HG03565 (cell line): ENCODE data around the gene METTL27.
"Not testable (repeated sequence)": the region's sequence is repeated elsewhere in the genome, so short reads cannot be mapped to it uniquely, and the experiment has no call there.

Experiments
- ATAC-seq: cut with Tn5 transposase; IDR thresholded peaks from one replicate; pipeline ENCODE4 v1.9.1; 2021; ENCODE audit warnings: mild to moderate bottlenecking, moderate library complexity; ENCODE audit not compliant: unreplicated experiment

The METTL27 gene

DNA sequence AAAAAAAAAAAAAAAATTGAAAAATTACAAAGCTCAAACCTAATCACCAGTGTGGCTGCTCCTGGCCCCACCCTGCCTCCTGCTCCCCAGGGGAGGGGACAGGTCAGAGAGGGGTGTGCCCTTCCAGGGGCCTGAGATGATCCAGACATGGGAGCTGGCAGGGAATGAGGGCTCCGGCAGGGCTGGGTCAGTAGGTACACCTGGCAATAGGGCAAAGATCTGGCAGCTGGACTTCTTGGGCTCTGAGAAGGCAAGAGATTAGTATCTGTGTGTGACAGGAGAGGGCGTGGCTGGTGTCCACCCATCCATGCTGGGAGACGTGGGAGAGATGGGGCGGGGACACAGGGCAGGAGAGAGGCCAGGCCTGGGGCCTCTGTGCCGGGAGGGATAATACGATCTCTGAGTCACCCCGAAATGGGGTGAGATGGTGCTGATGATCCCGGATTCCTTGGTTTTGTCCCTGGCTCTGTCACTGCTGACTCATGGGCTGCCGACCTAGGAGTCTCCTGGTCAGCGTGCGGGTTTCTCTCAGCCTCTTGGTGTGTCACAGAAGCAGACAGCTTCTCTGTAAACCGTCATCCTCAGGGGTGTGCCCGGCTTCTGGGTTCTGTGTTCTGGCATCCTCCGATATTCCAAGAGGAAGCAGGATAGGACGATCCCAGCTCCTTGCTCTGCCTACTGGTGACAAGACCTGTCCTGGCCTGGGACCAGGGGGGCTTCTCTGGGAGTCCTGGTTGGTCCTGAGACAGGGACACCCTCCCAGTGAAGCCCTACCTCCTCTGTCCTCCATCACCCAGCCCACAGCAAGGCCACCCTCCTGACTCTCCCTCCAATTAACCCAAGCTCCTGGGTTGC lies 19.8 kb downstream of the METTL27 start:
- no peak for ATAC-seq

DNA sequence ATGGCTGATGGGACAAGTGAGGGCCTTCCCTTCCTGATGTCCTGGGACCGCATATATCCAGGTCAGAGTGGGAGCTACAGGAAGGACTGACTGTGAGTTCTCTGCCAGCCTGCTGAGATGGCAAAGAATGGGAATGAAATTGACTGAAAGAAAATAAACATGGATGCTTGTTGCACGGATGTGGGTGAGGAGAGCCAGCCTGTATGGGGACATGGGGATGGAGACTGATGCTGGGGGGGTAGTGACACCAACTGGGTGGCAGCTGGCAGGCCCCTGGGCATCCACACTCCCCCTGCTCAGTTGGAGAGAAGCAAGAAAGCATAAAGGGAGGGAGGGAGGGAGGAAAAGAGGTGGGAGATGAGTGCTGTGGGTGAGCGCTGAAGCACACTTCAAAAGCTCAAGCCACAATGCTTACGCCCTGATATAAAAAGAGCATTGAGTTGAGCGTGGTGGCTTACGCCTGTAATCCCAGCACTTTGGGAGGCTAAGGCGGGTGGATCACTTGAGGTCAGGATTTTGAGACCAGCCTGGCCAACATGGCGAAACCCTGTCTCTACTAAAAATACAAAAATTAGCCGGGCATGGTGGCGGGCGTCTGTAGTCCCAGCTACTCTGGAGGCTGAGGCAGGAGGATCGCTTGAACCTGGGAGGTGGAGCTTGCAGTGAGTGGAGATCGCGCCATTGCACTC lies 20.6 kb downstream of the METTL27 start:
- not testable (repeated sequence) for ATAC-seq

DNA sequence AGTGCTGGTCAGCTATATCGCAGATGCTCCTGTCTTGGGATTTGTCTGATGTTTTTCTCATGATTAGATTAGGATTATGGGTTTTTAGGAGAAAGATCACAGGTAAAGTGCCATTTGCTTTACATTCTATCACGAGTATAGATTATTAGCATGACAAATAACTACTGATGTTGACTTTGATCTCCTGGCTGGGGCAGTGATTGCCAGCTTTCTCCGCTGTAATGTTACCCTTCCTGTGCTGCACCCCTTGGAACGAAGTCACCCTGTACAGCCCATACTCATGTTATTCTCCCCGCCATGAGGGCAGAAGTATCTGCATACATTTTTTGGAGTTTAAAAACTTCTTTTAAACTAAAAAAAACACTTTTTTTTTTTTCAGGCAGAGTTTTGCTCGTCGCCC lies 22.3 kb downstream of the METTL27 start:
- no peak for ATAC-seq

DNA sequence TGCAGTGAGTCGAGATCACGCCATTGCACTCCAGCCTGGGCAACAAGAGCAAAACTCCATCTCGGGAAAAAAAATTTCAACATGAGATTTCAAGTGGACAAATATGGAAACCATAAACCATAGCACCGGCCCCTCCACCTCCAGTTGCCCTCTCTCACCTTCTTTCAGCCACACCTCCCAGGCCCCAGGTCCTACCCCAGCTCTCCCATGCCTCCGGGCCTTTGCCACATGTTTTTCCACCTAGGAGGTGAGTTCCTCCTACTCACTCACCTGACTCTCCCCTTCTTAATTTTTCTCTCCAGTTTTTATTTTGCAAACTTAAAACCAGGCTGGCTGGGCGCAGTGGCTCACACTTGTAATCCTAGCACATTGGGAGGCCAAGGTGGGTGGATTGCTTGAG lies 25.2 kb downstream of the METTL27 start:
- no peak for ATAC-seq

DNA sequence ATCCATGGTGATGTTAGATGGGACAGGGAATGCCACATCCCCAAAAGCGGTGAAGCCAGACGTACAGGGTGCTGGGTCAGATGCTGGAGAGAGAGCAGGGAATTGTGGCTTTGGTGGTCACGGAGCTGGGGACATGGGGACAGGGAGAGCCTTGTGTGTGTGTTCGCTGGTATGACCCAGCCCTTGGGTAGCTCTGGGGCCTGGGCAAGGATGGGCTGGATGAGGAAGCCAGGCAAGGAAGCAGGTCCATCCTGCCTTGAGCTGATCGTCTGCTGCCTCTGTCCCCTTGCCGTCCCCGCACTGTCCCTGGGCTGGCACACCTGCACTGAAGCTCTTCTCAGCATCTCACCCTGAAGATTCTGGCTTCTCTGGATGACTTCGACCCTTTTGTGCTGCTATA lies 26.9 kb downstream of the METTL27 start:
- no peak for ATAC-seq

DNA sequence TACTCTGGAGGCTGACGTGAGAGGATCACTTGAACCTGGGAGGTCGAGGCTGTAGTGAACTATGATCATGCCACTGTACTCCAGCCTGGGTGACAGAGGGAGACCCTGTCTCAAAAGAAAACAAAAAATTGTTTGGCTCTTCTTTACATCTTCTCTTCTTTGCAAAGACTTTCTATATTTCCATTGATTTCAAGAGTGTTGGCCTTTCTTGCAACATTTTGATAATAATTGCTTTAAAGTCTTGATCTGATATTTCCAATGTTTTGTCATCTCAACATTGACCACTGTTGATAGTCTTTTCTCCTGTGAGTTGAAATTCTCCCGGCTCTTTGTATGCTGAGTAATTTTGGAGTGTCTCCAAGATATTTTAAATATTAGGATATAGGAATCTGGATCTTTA lies 29.3 kb downstream of the METTL27 start:
- no peak for ATAC-seq

DNA sequence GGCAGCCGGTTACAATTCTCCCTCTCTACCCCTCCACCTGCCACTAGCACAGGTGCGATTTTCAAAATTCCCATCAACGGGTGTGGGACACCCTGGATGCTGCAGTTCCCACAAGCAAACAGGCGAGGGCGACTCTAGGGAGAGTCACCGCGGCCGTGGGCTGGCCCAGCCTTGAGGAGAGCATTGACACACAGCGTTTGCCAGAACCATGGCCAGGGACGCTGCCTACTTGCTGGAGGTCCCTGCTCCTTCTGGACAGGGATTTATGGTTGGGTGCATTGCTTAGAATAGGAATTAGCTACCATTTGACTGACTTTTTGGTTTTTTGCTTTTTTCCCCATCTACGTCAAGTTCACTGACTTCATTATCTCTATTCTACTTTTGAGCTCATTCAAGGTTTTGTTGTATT lies 30.6 kb downstream of the METTL27 start:
- no peak for ATAC-seq

DNA sequence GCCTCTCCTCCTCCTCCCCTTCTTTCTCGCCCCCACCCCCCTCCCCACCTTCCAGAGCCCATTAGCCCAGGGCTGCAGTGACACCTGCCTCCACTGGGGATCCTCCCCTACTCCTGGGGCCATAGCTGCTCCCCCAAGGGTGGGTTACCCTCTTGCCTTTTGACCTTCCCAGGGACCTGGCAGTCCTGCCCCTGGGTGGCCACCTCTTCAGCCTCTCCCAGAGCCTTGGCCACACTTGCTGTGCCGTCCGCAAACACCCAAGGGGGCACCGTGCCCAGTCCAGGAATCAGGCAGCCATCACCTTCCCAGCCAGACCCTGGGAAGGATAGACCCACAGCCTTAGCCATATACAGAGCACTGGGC lies 31.3 kb downstream of the METTL27 start:
- no peak for ATAC-seq

DNA sequence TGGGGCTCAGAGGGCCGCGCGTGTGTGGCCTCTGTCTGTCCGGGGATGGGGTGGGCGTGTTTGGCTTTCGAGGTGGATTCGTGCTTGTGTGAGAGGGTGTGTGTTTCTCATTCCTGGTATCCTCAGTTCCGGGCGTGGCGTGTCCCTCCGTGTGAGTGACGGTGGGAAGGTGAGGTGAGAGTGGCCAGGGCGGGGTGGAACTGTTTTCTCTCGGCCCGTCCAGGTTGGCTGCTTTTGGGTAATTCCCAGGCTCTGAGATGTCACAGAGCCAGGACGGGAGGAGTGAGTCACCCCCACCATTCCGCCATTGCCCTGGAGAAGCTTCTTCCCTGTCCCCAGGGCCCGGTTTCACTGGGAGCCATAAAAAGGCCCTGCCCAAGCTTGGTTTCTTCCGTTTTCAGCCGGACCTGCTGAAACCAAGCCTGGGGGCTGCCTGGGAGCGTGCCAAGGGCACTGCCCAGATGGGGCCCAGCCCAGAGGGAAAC lies 32.8 kb downstream of the METTL27 start:
- no peak for ATAC-seq

DNA sequence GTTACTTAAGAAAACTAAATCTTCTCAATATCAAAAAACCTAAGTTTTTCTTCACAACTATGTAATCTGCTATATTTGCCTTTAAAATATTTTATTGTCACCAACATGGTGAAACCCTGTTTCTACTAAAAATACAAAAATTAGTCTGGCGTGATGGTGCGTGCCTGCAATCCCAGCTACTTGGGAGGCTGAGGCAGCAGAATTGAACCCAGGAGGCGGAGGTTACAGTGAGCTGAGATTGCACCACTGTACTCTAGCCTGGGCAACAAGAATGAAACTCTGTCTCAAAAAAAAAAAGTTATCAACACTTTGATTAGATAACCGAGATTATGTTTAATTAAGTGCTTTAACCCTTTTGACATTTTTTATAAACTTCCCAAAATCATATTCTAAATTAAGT lies 39.9 kb downstream of the METTL27 start:
- no peak for ATAC-seq

DNA sequence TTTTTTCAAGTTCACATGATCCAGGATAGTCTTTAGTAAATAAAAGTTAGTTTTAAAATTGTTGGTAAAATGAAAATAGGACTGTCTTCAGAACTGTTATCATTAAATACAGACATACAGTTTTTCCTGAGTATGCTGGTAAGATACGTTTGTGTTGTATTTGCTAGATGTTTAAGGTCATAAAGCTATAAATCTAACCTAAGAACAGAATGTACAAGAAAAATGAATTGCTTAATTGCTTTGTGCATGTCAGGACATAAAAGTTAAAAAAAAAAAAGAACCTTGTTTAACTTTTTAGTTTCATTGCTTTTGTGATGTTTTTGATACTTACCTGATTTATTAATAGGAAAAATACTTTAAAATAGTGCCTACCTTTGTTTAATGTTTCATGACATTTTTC lies 40.7 kb downstream of the METTL27 start:
- ATAC-seq: no peak

DNA sequence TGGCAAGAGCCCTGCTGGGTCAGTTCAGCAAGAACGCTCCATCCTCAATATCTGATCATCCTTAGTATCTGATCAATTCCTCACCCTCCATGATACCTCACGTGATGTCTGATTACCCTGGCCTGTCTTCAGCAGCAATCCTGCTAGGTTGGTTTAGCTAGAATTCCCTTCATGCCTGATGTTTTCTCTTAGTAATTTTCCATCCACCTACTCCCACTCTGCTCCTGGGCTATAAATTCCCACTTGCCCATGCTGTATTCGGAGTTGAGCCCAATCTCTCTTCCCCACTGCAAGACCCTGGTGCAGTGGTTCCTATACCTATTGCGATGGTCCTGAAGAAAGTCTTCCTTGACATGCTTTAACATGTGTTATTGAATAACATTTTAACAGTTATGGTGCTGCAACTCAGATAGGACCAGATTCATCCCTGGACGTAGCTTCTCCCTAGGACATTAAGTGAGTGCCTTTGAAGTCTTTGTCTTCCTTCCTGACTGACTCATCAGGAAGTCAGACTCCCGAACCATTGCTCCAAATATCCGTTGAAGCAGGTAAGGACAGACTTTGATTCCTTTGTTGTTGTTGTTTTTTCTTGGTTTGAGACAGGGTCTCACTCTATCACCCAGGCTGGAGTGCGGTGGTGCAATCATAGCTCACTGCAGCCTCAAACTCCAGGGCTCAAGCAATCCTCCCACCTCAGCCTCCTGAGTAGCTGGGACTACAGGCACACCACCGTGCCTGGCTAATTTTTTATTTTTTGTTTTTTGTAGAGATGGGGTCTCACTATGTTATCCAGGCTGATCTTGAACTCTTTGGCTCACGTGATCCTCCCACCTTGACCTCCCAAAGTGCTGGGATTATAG lies 42.8 kb downstream of the METTL27 start:
- no peak for ATAC-seq

DNA sequence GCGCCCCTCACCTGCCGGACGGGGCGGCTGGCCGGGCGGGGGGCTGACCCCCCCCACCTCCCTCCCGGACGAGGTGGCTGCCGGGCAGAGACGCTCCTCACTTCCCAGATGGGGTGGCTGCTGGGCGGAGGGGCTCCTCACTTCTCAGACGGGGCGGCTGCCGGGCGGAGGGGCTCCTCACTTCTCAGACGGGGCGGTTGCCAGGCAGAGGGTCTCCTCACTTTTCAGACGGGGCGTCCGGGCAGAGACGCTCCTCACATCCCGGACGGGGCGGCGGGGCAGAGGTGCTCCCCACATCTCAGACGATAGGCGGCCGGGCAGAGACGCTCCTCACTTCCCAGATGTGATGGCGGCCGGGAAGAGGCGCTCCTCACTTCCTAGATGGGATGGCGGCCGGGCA lies 45.1 kb downstream of the METTL27 start:
- ATAC-seq: not testable (repeated sequence)

DNA sequence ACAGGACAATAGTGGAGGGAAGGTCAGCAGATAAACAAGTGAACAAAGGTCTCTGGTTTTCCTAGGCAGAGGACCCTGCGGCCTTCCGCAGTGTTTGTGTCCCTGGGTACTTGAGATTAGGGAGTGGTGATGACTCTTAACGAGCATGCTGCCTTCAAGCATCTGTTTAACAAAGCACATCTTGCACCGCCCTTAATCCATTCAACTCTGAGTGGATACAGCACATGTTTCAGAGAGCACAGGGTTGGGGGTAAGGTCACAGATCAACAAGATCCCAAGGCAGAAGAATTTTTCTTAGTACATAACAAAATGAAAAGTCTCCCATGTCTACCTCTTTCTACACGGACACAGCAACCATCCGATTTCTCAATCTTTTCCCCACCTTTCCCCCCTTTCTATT lies 45.7 kb downstream of the METTL27 start:
- not testable (repeated sequence) for ATAC-seq

DNA sequence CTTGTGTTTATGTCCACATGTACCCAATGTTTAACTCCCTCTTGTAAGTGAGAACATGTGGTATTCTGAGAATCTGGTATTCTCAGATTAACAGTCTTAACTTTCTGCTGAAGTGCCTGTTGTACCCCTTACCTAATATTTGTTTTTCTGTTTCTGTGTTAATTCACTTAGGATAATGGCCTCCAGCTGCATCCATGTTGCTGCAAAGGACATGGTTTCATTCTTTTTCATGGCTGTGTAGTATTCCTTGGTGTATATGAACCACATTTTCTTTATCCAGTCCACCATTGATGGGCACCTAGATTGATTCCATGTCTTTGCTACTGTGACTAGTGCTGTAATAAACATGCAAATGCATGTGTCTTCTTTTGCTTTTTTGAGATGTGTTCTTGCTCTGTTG lies 47.1 kb downstream of the METTL27 start:
- ATAC-seq: not testable (repeated sequence)

DNA sequence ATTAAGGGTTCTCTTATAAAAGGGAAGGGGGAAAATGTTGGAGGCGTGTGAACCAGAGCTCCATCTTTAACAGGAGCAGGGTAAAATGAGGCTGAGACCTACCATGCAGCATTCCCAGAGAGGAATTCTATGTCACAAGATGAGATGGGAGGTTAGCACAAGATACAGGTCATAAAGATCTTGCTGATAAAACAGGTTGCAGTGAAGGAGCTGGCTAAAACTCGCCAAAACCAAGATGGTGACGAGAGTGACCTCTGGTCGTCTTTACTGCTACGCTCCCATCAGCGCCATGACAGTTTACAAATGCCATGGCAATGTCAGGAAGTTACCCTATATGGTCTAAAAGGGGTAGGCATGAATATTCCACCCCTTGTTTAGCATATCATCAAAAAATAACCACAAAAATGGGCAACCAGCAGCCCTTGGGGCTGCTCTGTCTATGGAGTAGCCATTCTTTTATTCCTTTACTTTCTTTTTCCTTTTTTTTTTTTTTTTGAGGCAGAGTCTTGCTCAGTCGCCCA lies 51.1 kb downstream of the METTL27 start:
- not testable (repeated sequence) for ATAC-seq

DNA sequence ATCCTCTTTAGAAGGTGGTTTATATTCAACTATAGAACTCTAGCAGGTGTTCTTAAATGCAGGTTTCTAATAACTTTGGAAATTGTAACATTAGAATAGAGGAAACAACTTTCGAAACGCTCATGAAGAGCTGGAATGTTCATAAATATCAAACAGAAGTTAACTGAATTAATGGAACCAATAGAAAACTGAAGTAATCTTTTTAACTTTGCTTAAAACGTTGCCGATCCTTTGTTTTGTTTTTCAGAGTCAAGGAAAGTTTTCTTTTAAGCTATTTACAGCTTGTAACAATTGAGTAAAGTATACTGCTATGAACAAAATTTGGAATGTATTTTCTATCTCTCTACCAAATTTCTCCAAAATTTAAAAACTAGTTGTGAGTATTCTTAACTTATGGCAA lies 53.3 kb downstream of the METTL27 start:
- ATAC-seq: no peak

DNA sequence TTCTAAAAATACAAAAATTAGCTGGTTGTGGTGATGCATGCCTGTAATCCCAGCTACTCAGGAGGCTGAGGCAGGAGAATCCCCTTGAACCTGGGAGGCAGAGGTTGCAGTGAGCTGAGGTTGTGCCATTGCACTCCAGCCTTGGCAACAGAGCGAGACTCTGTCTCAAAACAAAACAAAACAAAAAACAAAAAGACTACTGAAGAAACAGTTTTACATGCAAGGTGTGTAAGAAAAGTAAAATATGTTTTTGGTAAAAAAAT lies 54.6 kb downstream of the METTL27 start:
- not testable (repeated sequence) for ATAC-seq

DNA sequence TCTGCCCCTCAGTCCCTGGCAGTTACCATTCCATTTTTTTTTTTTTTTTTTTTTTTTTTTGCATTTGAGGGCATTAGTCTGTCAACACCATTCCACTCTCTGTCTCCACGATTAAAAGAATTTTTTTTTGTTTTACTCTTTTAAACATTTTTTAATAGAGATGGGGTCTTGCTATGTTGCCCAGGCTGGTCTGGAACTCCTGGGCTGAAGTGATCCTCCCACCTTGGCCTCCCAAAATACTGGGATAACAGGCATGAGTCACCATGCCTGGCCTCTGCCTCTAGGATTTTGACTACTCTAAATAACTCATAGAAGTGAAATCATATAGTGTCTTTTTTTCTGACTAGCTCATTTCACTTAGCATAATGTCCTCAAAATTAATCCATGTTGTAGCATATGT lies 55.7 kb downstream of the METTL27 start:
- ATAC-seq: no peak
